DND-41 (cell line): Measurements from ENCODE around the gene LSM14A.
"Not testable (repeated sequence)": the region's sequence is repeated elsewhere in the genome, so short reads cannot be mapped to it uniquely, and the experiment has no call there.

Experiments used
- ATAC-seq: fragments of 200-7000 bp; cut with Tn5 transposase; 3 replicates; pipeline ENCODE4 v1.9.1; 2021; ENCODE audit warnings: low read depth; ENCODE audit not compliant: insufficient read depth
- DNase-seq: peaks from one replicate; pipeline ENCODE4 v3.0.0-alpha.2; 2020
- H2AFZ ChIP-seq: 2 replicates; pipeline ENCODE4 v1.6.0; 2012; ENCODE audit warnings: low read depth, low read length
- H3K27ac ChIP-seq: 2 replicates; pipeline ENCODE4 v1.5.1; 2012; ENCODE audit warnings: low read length, inconsistent platforms
- H3K27me3 ChIP-seq: fragments of 200-600 bp; sonication (generic); 2 replicates; pipeline ENCODE4 v1.6.0; 2012; ENCODE audit warnings: low read length, mild to moderate bottlenecking, inconsistent platforms; ENCODE audit not compliant: insufficient read depth, poor library complexity
- H3K36me3 ChIP-seq: 2 replicates; pipeline ENCODE4 v1.5.1; 2012; ENCODE audit warnings: low read length, inconsistent platforms; ENCODE audit not compliant: insufficient read depth
- H3K4me1 ChIP-seq: 2 replicates; pipeline ENCODE4 v1.5.1; 2012; ENCODE audit warnings: mild to moderate bottlenecking, low read length; ENCODE audit not compliant: insufficient read depth
- H3K4me2 ChIP-seq: 2 replicates; pipeline ENCODE4 v1.6.0; 2012; ENCODE audit warnings: mild to moderate bottlenecking, moderate library complexity, low read length, inconsistent platforms; ENCODE audit not compliant: insufficient read depth
- H3K4me3 ChIP-seq, 2 experiments: fragments of 200-600 bp in 1 of 2; shearing (Covaris generic) in 1 of 2; 2 replicates each; pipeline ENCODE4 v1.5.1; 2012 to 2016; ENCODE audit warnings: inconsistent platforms in 2 of 2, low read length in 2 of 2, mild to moderate bottlenecking in 2 of 2, low read depth in 1 of 2, moderate library complexity in 1 of 2
- H3K79me2 ChIP-seq: 2 replicates; pipeline ENCODE4 v1.6.0; 2012; ENCODE audit warnings: low read length, inconsistent platforms; ENCODE audit not compliant: insufficient read depth
- H3K9ac ChIP-seq: 2 replicates; pipeline ENCODE4 v1.6.0; 2012; ENCODE audit warnings: low read depth, mild to moderate bottlenecking, inconsistent platforms, low read length, moderate library complexity
- H3K9me3 ChIP-seq: 2 replicates; pipeline ENCODE4 v1.5.1; 2012; ENCODE audit warnings: low read length, moderate library complexity, mild to moderate bottlenecking, inconsistent platforms; ENCODE audit not compliant: insufficient read depth, severe bottlenecking
- H4K20me1 ChIP-seq: 2 replicates; pipeline ENCODE4 v1.6.0; 2012; ENCODE audit warnings: low read length; ENCODE audit not compliant: insufficient read depth
- EZH2 ChIP-seq: IDR thresholded peaks from 3 replicates; pipeline ENCODE4 v1.6.1; 2012; ENCODE audit warnings: borderline replicate concordance, low read depth, mild to moderate bottlenecking, moderate library complexity, low read length, inconsistent platforms; ENCODE audit not compliant: severe bottlenecking
- TF ChIP-seq, protein P1 (sequence below): IDR thresholded peaks from 2 replicates; pipeline ENCODE4 v1.5.1; 2012; ENCODE audit warnings: borderline replicate concordance, low read length, moderate library complexity, mild to moderate bottlenecking; ENCODE audit not compliant: poor library complexity, severe bottlenecking; ENCODE audit errors: extremely low read depth

Gene LSM14A

DNA sequence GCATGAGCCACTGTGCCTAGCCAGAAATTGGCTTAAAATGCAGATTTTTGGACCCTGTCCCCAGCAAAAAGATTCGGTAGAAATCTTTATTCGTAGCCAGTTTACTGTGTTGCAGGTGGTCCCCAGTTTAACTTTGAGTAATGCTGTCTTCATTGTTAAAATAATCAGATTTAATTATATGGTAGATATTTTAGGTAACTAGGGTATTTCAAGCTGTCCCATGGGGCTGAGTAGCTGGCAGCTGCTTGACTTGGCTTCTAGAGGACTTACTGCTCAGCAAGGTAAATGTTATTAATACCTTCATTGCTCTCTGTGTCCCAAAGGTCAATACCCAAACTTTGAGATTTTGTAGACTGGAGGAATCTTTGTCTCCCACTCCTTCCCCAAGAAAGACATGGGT is 21.1 kb downstream of the LSM14A start:
- H4K20me1 ChIP-seq = peaks cover 56% of the 10 kb centered on the region
- H3K27me3 ChIP-seq = no peaks in the 10 kb centered on the region
- H3K9ac ChIP-seq = no peak overlapping the region
- H3K9me3 ChIP-seq = no peaks in the 10 kb centered on the region
- peaks cover 62% of the 10 kb centered on the region for H3K79me2 ChIP-seq
- TF ChIP-seq, protein P1, sequence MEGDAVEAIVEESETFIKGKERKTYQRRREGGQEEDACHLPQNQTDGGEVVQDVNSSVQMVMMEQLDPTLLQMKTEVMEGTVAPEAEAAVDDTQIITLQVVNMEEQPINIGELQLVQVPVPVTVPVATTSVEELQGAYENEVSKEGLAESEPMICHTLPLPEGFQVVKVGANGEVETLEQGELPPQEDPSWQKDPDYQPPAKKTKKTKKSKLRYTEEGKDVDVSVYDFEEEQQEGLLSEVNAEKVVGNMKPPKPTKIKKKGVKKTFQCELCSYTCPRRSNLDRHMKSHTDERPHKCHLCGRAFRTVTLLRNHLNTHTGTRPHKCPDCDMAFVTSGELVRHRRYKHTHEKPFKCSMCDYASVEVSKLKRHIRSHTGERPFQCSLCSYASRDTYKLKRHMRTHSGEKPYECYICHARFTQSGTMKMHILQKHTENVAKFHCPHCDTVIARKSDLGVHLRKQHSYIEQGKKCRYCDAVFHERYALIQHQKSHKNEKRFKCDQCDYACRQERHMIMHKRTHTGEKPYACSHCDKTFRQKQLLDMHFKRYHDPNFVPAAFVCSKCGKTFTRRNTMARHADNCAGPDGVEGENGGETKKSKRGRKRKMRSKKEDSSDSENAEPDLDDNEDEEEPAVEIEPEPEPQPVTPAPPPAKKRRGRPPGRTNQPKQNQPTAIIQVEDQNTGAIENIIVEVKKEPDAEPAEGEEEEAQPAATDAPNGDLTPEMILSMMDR = no peak
- no peak overlapping the region for H3K4me3 ChIP-seq
- no peak overlapping the region for H2AFZ ChIP-seq
- no peak for ATAC-seq
- H3K27ac ChIP-seq = no peak overlapping the region
- H3K36me3 ChIP-seq = peaks cover 53% of the 10 kb centered on the region
- DNase-seq = no peak
- H3K4me2 ChIP-seq = no peak overlapping the region
- no peaks in the 10 kb centered on the region for H3K4me1 ChIP-seq

DNA sequence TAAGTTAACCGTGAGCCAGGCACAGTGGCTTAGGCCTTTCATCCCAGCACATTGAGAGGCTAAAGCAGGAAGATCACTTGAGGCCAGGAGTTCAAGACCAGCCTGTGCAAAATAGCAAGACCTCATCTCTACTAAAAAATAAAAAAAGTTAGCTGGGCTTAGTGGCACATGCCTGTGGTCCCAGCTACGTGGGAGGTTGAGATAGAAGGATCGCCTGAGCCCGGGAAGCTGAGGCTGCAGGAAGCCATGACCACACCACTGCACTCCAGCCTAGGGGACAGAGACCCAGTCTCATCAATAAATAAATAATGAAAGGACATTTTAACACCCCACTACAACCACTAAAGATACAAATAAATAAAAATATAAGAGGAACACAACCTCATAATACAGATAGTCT is 21.6 kb downstream of the LSM14A start:
- Histone ChIP-seq H3K4me1 (no peaks in the 10 kb centered on the region), H3K79me2 (peaks cover 57% of the 10 kb centered on the region), H3K9ac (no peak overlapping the region), H3K27ac (no peak overlapping the region), H4K20me1 (peaks cover 53% of the 10 kb centered on the region), H2AFZ (no peak overlapping the region), H3K4me3 (no peak overlapping the region), H3K9me3 (no peaks in the 10 kb centered on the region), H3K27me3 (no peaks in the 10 kb centered on the region), H3K4me2 (no peak overlapping the region), H3K36me3 (peaks cover 53% of the 10 kb centered on the region)
- no peak for DNase-seq
- no peak for TF ChIP-seq EZH2
- TF ChIP-seq, protein P1 = no peak
- no peak for ATAC-seq

DNA sequence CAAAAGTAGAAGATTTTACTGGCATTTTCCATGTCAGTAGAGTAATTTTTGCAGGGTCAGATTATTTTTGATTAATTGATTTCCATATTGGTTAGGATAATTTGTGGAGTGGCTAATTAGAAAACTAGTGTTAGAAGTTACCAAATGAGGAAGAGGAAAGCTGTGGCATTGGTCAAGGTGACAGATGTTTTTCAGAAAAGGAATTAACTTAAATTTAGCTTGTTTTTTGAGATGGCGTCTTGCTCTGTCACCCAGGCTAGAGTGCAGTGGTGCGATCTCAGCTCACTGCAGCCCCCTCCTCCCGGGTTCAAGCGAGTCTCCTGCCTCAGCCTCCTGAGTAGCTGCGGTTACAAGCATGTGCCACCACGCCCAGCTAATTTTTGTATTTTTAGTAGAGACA is 28.8 kb downstream of the LSM14A start:
- DNase-seq = no peak
- Histone ChIP-seq H4K20me1 (peaks cover 9% of the 10 kb centered on the region; the same call in 1 of the 2 replicates), H3K27ac (no peak overlapping the region)

DNA sequence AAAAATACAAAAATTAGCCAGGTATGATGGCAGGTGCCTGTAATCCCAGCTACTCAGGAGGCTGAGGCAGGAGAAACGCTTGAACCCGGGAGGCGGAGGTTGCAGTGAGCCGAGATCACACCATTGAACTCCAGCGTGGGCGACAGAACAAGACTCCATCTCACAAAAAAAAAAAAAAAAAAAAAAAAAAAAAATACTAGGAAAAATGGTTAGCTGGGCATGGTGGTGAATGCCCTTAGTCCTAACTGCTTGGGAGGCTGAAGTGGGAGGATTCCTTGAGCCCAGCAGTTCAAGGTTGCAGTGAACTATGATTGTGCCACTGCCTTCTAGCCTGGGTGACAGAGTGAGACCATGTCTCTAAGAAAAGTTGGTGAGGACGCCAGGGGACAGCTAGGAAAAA is 33.0 kb downstream of the LSM14A start:
- not testable (repeated sequence) for H3K79me2 ChIP-seq, H3K9me3 ChIP-seq, H3K4me1 ChIP-seq, H3K27me3 ChIP-seq, DNase-seq, H3K4me2 ChIP-seq, ATAC-seq, H3K4me3 ChIP-seq, H2AFZ ChIP-seq, H3K27ac ChIP-seq, H3K9ac ChIP-seq
- Histone ChIP-seq H3K36me3 (peaks cover 72% of the 10 kb centered on the region), H4K20me1 (peaks cover 22% of the 10 kb centered on the region)

More for the DNA sequence above, 28.8 kb downstream of the LSM14A start:
- no peak overlapping the region for H3K4me2 ChIP-seq
- H3K9me3 ChIP-seq = no peaks in the 10 kb centered on the region
- H3K9ac ChIP-seq = no peak overlapping the region
- TF ChIP-seq, protein P1 = no peak
- TF ChIP-seq EZH2 = no peak
- H2AFZ ChIP-seq = no peak overlapping the region
- ATAC-seq = no peak
- no peaks in the 10 kb centered on the region for H3K4me1 ChIP-seq
- H3K36me3 ChIP-seq = peaks cover 70% of the 10 kb centered on the region
- peaks cover 7% of the 10 kb centered on the region; the same call in 1 of the 2 replicates for H3K79me2 ChIP-seq
- H3K4me3 ChIP-seq = no peak overlapping the region
- no peaks in the 10 kb centered on the region for H3K27me3 ChIP-seq
